NCI-H526 treated with DMSO at 0.1 percent for 48 hours (cell line): ENCODE measurements around the gene TPH2.

Experiments used
- DNase-seq: peaks from one replicate; lab custom pipeline; 2025; lab: John Stamatoyannopoulos, UW

TPH2 gene

DNA sequence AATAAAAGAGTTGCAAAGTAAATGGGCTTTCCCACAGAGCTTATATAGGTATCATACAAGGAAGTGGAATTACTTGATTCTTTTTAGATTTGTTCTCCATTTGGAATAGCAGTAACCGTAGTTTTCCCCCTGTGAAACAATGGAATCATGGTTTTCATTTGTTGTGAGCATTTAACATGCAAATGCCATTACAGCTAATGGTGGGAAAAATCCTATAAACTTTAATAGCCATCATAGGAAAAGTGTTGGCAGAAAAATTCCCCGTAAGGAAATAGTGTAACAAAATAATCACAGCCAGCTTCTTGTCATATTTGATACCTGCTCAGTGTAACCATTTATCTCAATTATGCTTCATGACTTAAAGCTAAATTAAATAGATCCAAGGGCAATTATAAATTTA is 95.3 kb downstream of the TPH2 start:
- no peak for DNase-seq

DNA sequence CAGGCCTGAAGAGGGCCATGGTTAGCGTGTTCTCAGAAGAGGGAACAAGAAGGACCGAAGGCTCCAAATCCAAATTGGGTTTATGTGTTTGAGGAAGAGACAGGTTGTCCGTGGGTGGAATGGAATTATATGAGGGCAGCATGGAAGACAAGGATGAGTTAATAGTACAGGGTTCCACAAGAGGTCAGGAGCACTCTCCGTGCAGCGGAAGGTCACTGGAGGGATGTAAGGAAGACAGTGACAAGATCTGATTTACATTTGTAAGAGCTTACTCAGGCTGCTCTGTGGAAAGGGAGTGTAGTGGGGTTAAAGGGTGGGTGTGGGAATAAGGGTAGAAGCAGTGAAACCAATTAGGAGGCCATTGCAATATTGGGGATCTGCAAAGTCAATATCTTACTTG is 97.0 kb downstream of the TPH2 start:
- DNase-seq: no peak

DNA sequence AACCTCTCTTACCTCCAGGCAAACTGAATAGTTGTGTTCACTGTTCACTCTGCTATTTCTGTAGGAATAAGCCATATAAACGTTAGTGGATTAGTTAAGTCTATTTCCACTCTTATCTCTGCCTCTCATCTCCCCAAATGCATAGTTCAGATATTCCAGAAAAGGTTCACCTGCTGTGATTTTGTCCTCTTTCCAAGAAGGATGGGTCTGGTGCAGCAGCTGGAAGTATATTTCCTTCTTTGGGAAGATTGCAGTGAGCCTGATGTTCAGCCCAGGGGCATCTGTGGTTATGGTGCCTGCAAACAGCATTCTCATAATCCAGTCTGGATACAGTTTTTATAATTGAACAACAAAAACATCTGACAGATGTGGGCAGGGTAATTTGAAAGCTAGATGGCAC is 97.7 kb downstream of the TPH2 start:
- no peak for DNase-seq

DNA sequence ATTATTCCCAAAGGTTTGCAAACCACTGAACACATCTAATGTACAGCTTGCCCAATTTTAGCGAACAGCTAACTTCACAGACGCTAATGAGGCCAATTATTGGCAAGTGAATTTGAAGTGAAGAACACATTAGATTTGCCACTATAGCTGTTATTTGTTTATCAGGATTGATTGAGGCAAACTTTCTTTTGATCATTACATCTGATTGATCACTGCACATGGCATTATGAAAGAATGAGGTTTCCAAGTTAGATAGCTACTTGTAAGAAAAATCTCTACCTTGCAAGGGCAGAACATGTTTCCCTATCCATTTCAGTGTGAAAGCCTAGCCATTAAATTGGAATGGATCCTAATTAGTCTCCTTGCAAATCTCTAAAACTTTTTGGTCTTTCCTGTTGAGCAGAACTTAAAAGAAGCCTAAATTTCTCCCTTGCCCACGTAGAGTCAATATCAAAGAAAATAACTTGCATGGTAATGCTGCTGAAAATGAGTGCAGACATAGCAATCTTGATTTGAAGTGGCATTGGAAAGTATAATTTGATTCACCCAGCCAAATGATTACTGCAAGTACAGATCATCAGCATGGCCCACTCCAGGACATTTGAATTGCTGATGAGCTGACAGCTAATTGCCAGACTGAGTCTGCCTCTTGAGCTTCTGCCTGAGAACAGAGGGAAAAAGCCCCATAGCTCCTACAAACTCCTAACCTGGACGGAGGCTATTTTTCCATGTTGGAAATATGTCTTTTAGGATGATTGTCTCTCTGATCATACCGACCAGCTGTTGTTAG is 98.6 kb downstream of the TPH2 start:
- DNase-seq: no peak

DNA sequence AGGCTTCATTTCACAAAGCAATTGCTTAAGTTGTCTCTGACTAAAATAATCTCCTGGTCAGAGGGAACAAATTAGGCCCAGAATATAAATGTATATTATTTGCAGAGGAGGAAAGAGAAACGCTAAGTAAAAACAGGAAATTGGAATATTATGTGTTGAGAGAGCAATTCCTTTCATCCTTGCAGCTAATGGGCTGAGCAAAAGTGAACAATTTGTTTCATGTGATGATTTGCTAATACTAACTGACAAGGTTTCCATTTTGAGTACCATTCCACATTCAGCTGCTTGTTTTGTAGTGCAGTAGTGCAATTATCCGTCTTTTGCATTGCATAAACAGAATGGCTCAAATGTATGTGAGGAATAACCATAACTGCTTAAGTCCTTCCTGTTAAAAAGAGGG is 103.2 kb downstream of the TPH2 start:
- DNase-seq: no peak

DNA sequence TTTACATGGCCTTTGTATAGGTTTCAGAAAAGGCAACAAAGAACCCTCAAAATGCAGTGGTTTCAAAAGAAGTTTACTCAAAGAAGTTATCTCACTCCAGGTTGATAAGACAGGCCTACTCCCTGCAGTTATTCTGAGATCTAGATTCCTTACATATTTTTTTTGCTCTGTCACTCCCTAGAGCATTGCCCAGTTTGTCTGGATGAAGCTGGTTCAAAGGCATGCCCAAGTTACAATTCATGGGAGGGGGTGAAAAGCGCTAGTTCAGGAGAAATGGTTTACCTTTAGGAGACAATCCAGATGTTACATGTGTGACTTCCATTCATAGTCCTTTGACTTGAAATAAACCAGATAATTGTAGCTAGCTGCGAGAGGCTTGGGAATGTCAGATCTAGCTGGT is 115.0 kb downstream of the TPH2 start:
- DNase-seq: no peak

DNA sequence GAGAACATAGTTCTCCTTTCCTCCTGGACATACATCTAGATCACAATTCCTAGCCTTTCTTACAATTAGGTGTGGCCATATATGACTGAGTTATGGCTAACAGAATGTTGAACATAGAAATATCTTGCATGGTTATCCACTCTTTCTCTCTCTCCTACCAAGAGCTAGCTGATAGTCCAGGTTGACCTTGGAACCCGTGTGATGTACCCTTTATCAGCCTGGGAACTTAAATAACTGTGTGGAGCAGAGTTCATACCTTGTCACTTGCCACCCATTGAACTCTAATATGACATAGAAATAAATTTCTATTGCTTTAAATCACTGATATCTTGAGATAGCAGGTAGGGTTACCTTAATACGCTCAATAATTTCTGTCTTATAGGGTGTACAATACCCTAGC is 115.9 kb downstream of the TPH2 start:
- no peak for DNase-seq

DNA sequence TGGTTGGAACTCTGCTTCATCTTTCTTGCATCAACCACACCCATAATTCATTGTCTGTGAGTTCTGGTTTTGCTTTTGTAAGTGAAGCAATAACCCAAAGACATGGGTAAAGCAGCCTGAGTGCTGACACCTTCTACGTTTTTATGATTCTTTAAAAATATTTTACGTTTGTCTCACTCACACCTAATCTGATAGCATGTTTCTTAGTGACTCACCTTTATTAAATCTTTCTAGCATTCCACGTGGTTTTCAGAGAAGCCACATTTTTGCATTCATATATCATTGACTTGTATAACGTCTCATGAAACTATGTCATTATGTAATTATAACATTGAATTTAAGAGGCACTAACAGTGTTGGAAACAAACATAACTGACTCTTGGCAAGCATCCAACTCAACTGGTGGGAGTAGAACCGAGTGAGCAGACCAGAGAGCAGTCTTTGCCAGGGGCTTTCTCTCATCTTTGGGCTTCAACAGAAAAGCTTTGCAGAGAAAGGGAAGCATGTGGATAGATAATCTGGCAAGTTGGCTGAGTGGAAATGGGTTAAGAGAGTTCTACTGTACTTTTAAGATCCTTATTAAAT is 118.8 kb downstream of the TPH2 start:
- no peak for DNase-seq

DNA sequence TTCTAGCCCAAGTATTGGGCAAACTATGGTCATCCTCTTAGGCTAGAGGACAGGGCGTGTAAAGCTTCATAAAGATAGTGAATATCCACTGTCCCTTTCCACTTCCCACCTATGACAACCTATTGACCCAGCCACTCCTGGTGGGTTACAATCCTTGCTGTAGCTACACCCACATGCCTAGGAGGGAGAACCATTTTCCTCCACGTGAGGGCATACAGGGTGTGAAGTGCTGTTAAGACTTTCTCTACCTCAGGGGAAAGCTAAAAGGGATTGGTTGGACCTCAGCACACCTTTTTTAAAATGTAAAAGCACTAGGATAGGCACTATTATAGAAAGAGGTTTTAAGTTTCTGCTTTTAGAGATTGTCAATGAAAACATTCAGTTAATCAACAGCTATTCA is 124.4 kb downstream of the TPH2 start:
- no peak for DNase-seq

DNA sequence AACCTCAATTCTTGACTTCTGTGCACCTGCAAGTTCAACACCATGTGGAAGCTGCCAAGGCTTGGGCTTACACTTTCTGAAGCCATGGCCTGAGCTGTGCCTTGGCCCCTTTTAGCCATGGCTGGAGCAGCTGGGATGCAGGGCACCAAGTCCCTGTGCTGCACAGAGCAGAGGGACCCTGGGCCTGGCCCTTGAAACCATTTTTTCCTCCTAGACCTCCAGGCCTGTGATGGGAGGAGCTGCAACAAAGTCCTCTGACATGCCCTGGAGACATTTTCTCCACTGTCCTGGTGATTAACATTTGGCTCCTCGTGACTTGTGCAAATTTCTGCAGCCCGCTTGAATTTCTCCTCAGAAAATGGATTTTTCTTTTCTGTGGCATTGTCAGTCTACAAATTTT is 132.4 kb downstream of the TPH2 start:
- DNase-seq: no peak

DNA sequence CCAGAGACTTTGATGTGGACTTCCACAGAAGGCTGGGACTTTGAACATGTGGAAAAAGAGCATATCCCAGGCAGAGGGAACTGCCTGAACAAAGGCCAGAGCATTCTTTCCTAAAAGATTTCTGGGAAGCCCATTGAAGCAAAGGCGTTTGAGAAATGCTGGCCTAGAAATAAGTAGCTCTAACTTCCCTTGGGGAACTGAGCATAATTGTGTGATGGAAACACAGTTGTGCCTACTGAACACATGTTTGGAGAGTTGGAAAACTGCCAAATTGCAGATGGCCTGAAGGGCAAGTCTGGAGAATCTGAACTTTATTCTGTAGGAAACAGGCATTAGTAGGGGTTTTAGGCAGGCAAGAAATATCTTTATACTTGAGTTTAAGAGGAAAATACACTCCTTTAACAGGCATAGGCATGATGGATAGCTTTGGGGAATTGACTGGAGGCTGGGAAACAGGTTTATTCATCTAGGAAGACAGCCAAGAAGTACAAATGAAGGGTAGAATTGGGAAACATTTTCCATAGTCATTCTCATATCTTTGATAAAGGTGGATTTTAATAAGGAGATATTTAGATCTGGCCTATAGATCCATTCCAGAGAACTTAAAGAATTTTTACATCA is 134.1 kb downstream of the TPH2 start:
- no peak for DNase-seq

DNA sequence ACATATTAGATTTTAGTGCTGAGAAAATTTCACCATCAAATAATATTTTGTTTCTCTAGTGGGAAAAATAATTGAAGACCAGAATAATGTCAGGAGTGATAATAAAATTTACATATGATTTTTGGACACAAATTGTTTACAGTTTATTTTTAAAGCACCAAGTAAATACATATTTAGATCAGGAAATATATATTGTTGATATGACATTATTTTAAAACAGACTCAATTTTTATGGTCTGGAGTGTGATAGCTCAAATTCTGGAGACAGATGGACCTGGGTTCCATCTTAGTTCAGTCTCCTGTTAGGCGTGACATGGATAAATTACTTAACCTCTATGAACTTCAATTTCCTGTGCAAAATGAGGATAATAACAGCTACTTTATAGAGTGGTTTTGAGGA is 135.4 kb downstream of the TPH2 start:
- no peak for DNase-seq

DNA sequence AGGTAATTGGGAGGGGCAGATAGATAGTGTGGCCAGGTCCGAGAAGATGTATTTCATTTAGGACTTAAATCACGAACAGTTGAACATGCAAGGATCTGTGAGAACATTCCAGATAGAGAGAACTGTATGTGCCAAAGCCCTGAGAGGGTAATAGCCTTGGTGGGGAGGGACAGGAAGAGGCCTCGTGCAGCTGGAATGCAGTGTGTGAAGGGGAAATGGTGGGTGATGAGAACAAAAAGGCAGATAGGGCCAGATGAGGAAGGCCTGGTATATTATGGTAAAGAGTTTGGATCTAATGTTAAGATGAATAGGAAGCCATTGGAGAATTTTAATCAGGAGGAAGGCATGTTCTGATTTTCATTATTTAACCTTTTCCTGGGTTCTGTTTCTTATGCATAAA is 136.3 kb downstream of the TPH2 start:
- no peak for DNase-seq

DNA sequence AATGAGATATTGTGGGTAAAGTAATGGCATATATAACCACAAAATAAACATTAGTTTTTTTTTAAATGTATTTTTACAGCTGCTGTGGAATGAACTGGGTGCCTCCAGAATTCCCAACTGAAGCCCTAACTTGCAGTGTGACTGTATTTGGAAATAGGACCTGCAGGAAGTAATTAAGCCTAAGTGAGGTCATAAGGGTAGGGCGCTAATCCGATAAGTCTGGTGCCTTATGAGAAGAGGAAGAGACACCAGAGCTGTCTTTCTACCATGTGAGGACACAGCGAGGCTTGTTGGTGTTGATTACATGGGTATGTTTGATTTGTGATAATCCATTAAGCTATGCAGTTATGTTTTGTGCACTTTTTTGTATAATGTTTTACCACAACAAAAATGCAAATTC is 136.8 kb downstream of the TPH2 start:
- DNase-seq: no peak

DNA sequence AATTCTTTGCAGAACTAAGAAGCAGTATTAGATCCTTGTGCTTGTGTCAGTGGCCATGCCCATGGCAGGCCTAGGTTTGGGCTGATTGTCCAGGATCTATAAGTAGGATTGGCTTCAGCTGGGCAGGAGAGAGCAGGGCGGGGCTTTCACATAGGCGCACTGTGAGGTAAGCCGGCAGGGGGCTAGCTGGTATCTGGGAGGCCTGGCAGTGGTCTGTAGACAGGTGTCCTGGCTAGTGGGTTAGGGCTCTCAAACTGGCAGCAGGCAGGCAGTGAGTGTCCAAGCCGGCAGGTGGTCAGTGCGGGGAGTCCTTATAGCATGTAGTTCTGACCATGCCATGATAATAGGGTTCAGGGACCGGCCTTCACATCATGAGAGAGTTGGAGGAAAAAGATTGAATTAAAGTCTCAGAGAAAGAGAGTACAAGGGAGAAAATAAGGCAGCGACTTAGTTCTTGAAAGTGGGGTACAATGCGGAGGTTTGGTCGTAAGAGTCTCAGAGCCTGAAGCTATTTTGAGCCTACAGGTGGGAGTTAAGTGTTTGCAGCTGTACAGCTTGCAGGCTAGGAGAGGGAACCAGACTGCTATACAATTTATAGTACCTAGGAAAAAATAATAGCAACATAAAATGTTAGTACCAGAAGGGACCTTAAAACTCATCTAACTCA is 137.4 kb downstream of the TPH2 start:
- no peak for DNase-seq

DNA sequence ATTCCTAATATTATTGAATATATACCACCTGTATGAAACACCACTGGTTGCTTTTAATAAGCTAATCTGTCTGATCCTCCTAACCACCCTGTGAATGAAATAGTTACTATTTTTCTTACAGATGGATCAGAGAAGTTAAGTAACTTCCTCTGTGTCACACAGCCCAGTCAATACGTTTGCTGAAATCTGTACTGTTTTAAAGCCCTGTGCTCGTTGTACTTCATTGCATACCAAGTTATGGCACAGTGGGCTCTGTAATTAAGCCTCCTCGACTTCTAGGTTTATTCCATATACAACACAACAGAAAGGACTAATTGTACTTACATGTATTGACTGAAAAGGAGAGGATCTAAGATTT is 137.9 kb downstream of the TPH2 start:
- DNase-seq: no peak

DNA sequence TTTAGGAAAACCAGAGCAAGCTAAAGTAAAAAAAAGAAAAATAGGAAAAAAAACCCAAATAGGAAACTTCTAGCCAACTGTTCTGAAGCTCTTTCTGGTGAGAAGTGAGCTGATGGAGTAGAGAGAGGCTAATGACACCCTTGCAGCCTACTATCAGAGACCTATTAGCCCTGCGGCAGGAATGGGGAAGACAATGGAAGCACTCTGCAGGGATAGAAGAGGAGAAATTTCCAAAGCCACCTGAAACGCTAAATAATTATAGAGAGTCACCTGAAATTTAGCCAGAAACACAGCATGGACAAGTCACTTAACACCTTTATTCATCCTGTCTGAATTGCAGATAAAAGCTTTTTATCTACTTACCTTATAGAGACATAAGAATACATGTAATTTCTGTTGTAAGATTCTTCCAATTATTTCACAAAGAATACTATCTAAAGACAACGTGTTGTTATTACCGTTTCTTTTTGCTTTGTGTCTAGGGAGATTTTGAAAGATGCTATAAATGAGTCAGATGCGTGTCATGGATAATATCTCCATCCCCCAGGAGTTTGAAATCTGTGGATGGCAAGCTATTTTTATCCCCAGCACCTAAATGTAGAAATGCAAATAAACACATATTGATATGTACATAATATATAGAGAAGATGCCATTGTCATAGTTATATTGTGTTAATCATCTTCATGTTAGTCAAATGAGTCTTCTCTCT is 138.6 kb downstream of the TPH2 start:
- no peak for DNase-seq

DNA sequence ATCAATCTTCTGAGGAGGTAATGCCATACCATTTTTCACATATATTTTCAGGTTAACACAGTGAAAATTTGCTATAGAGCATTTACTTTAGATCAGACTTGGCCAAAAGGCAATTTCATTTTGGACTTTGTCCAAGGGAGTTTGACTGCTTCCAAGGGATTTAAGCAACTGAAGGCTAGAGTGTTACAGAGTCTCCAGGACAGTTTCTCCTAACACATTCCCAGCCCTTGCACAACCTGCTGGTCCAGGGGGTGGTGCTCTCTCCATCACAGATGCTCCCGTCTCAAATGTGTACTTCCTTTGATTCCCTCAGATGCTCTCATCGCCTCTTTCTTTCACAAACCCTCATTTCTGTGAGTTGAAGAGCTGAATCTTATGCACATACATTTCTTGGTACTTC is 143.1 kb downstream of the TPH2 start:
- no peak for DNase-seq
